Keratinocyte (primary cell): ENCODE data around the gene CACNA2D2. TPM values are rescaled to one million over a fixed set of nuclear protein-coding genes. Genes with fewer than 3 reads are reported as not detected.

Experiments
- DNase-seq: peaks from one replicate; pipeline ENCODE4 v3.0.0-alpha.2; 2011; ENCODE audit warnings: low read depth, missing footprints, low spot score
- FAIRE-seq: peaks from 2 replicates; lab custom pipeline; 2011; peaks lifted over from hg19 to GRCh38; lab: Jason Lieb, UNC
- H2AFZ ChIP-seq: 2 replicates; pipeline ENCODE4 v1.6.0; 2012; ENCODE audit warnings: low read length, control low read depth, inconsistent platforms; ENCODE audit not compliant: control insufficient read depth
- H3K27ac ChIP-seq: 2 replicates; pipeline ENCODE4 v1.5.1; 2011; ENCODE audit warnings: low read length; ENCODE audit not compliant: control insufficient read depth, insufficient read depth
- H3K27me3 ChIP-seq: 3 replicates; pipeline ENCODE4 v1.6.0; 2011; ENCODE audit warnings: low read length; ENCODE audit not compliant: control insufficient read depth, insufficient read depth; ENCODE audit errors: extremely low read depth
- H3K36me3 ChIP-seq, 2 experiments: 2 replicates in 1 of 2; 3 replicates in 1 of 2; pipeline ENCODE4 v1.5.1; 2011; ENCODE audit warnings: low read length in 2 of 2, mild to moderate bottlenecking in 1 of 2; ENCODE audit not compliant: control insufficient read depth in 2 of 2, insufficient read depth in 2 of 2; ENCODE audit errors: extremely low read depth in 1 of 2
- H3K4me1 ChIP-seq: 3 replicates; pipeline ENCODE4 v1.5.1; 2011; ENCODE audit warnings: low read length; ENCODE audit not compliant: control insufficient read depth, insufficient read depth; ENCODE audit errors: extremely low read depth
- H3K4me2 ChIP-seq: 3 replicates; pipeline ENCODE4 v1.6.0; 2011; ENCODE audit warnings: low read depth, low read length; ENCODE audit not compliant: control insufficient read depth, insufficient read depth; ENCODE audit errors: extremely low read depth
- H3K4me3 ChIP-seq, 3 experiments: fragments of 200-600 bp in 1 of 3; sonication (generic) in 1 of 3; 2 replicates in 2 of 3; 3 replicates in 1 of 3; pipeline ENCODE4 v1.5.1; 2011 to 2016; ENCODE audit warnings: low read length in 3 of 3, mild to moderate bottlenecking in 3 of 3, control low read depth in 2 of 3, inconsistent platforms in 1 of 3, low read depth in 1 of 3, mixed read lengths in 1 of 3, mixed run types in 1 of 3, moderate library complexity in 1 of 3; ENCODE audit not compliant: control insufficient read depth in 2 of 3, insufficient read depth in 2 of 3; ENCODE audit errors: extremely low read depth in 1 of 3
- H3K79me2 ChIP-seq: 2 replicates; pipeline ENCODE4 v1.6.0; 2012; ENCODE audit warnings: low read length; ENCODE audit not compliant: control insufficient read depth, insufficient read depth
- H3K9ac ChIP-seq: 3 replicates; pipeline ENCODE4 v1.6.0; 2011; ENCODE audit warnings: low read length; ENCODE audit not compliant: control insufficient read depth, insufficient read depth; ENCODE audit errors: extremely low read depth
- H3K9me1 ChIP-seq: 3 replicates; pipeline ENCODE4 v1.6.0; 2011; ENCODE audit warnings: low read length; ENCODE audit not compliant: control insufficient read depth, insufficient read depth; ENCODE audit errors: extremely low read depth
- H3K9me3 ChIP-seq: 2 replicates; pipeline ENCODE4 v1.5.1; 2012; ENCODE audit warnings: low read depth, low read length; ENCODE audit not compliant: control insufficient read depth
- H4K20me1 ChIP-seq: 3 replicates; pipeline ENCODE4 v1.6.0; 2011; ENCODE audit warnings: low read length; ENCODE audit not compliant: control insufficient read depth, insufficient read depth; ENCODE audit errors: extremely low read depth
- CTCF ChIP-seq, 3 experiments: IDR thresholded peaks in 1 of 3; conservative IDR thresholded peaks in 1 of 3; optimal IDR thresholded peaks in 1 of 3; 2 replicates in 2 of 3; 3 replicates in 1 of 3; pipeline versions ENCODE3 to v1.5.1; 2011; ENCODE audit warnings: low read length in 3 of 3, mild to moderate bottlenecking in 3 of 3, moderate library complexity in 2 of 3, control low read depth in 1 of 3, inconsistent platforms in 1 of 3; ENCODE audit not compliant: insufficient read depth in 2 of 3; ENCODE audit errors: extremely low read depth in 1 of 3
- EZH2 ChIP-seq: IDR thresholded peaks from one replicate; pipeline ENCODE4 v1.6.1; 2012; ENCODE audit warnings: inconsistent platforms, mild to moderate bottlenecking, low read length, moderate library complexity
- dilution Hi-C: fragments of 300-500 bp; cut with MboI; formaldehyde crosslinking; loops from one replicate; pipeline ENCODE4 v1.7.0; 2020; ENCODE audit warnings: low sequenced_read_pairs; ENCODE audit not compliant: extremely low pct_ligation_motif_present
- polyA plus RNA-seq, 5 experiments: library from polyadenylated mRNA; depleted of rRNA in 3 of 5; stranded (reverse) in 3 of 5; stranded (forward) in 1 of 5; unstranded in 1 of 5; fragments of >200 nt; gene quantifications; 1 replicate in 1 of 5; 2 replicates in 3 of 5; 3 replicates in 1 of 5; pipeline versions ENCODE4 v1.2.1 to v1.2.3, GENCODE V29; 2011 to 2012; ENCODE audit warnings: missing spikeins in 2 of 5, low read depth in 1 of 5, low replicate concordance in 1 of 5

The CACNA2D2 gene
- polyA plus RNA-seq, 1 donor (not counting 4 experiments of a cell fraction or from before 2014, with no cell fraction given), result 0.04 TPM

GRCh38 chr3:50319894-50320625 lies 183.4 kb downstream of the CACNA2D2 start:
- H3K79me2 ChIP-seq, result peaks cover 35% of the 10 kb centered on the region
- H3K9ac ChIP-seq, result peak overlapping the region; percentile 98
- H3K9me3 ChIP-seq, result no peaks in the 10 kb centered on the region
- peaks cover 7% of the 10 kb centered on the region for H3K9me1 ChIP-seq
- H2AFZ ChIP-seq, result no peak overlapping the region
- H3K4me2 ChIP-seq, result peak overlapping the region; percentile 99
- dilution Hi-C loops, result no loop called here
- TF ChIP-seq EZH2 (no peak), CTCF (optimal IDR thresholded peaks at IDR 0.05 in 1 of 3, IDR thresholded peaks at IDR 0.05 in 1 of 3, conservative IDR thresholded peaks at IDR 0.05 in 1 of 3; ENCODE audit: extremely low read depth in 1 of 3, insufficient read depth in 2 of 3, low read length in 3 of 3) (no peak)
- FAIRE-seq (no peak), DNase-seq (no peak)
- H3K27me3 ChIP-seq, result no peaks in the 10 kb centered on the region
- peaks cover 15 to 34% of the 10 kb centered on the region in 2 experiments for H3K36me3 ChIP-seq
- H4K20me1 ChIP-seq, result no peaks in the 10 kb centered on the region
- peak overlapping the region; percentile 52 to 89 (median 84) for H3K4me3 ChIP-seq
- H3K4me1 ChIP-seq, result peaks cover 45% of the 10 kb centered on the region
- peak overlapping the region; percentile 99 for H3K27ac ChIP-seq

DNA sequence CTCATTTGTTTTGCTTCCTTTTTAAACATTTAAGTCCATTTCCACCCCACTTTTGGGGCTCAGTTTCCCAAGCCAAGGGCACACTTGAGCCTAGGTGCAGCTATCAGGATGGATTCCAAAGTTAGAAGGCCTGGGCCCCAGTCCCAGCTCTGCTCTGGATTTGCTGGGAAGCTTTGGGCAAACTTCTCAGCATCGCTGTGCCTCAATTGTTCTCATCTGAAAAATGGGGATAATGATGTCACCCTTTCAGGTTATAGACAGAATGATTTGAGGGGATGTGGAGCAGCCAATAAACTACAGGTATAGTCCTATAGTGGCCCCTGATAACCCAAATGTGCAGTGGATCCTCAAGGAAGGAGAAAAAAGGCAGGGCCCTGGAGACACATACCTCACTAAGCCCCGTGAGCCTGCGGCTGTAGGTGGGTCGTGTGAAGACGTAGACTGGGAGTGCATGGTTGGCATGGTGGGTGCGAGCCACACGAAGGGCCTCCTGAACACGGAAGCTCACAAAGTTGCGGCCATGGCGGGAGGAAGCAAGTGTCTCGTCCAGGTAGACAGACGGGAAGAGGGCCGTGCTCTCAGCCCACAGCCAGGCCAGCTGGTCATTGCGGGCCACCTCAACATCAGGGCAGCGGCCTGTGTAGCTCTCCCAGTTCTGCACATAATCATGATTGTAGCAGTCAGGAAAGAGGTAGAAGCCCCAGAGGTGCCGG lies 184.1 kb downstream of the CACNA2D2 start:
- peaks cover 45% of the 10 kb centered on the region for H3K4me1 ChIP-seq

More for the DNA sequence above, 184.1 kb downstream of the CACNA2D2 start:
- no peaks in the 10 kb centered on the region for H3K27me3 ChIP-seq
- H3K4me2 ChIP-seq, result no peak overlapping the region
- no peak overlapping the region for H3K27ac ChIP-seq
- H3K9me1 ChIP-seq, result peaks cover 7% of the 10 kb centered on the region
- no peak for TF ChIP-seq EZH2
- no peak for TF ChIP-seq CTCF (optimal IDR thresholded peaks at IDR 0.05 in 1 of 3, IDR thresholded peaks at IDR 0.05 in 1 of 3, conservative IDR thresholded peaks at IDR 0.05 in 1 of 3; ENCODE audit: extremely low read depth in 1 of 3, insufficient read depth in 2 of 3, low read length in 3 of 3)
- H3K9ac ChIP-seq, result no peak overlapping the region
- no peak overlapping the region for H2AFZ ChIP-seq
- H3K9me3 ChIP-seq, result no peaks in the 10 kb centered on the region
- H4K20me1 ChIP-seq, result no peaks in the 10 kb centered on the region
- peaks cover 13 to 31% of the 10 kb centered on the region in 2 experiments for H3K36me3 ChIP-seq
- DNase-seq, result no peak
- H3K79me2 ChIP-seq, result peaks cover 35% of the 10 kb centered on the region
- FAIRE-seq, result no peak
- dilution Hi-C loops, result no loop called here
- no peak overlapping the region for H3K4me3 ChIP-seq
